GM21515 (cell line): ENCODE results near the gene CENPM.

Experiments
- ATAC-seq: cut with Tn5 transposase; IDR thresholded peaks from one replicate; pipeline ENCODE4 v1.9.1; 2021; ENCODE audit not compliant: unreplicated experiment

CENPM gene

DNA sequence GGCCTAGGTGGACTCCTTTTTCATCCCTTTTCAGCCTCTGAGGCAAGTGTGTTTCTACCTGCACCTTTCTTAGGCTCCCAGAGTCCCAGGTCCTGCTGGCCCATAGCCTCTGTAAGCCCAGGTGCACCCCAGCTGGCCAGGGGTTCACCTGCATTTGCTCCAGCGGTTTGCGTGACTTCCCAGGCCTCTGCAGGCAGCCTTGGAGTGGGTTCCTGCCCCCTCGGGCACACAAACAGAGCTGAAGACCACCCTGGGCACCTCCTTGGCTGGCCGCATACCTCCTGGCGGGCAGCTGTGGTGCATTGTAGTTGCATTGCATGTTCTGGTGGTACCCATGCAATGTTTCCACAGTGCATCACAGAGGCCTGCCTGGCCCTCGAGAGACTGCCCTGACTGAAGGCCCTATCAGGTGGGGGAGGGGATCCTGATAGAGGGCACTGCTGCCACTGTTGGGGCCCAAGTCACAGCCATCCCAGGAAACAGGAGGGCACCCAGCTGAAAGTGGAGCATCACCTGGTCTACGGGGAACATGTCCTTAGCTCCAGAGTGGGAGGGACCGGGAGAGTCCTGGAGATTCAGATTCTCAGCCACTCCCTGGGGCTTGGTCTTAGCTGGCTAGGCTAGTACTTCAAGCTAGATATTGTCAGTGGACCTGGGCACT is 46.2 kb downstream of the CENPM start:
- no peak for ATAC-seq

DNA sequence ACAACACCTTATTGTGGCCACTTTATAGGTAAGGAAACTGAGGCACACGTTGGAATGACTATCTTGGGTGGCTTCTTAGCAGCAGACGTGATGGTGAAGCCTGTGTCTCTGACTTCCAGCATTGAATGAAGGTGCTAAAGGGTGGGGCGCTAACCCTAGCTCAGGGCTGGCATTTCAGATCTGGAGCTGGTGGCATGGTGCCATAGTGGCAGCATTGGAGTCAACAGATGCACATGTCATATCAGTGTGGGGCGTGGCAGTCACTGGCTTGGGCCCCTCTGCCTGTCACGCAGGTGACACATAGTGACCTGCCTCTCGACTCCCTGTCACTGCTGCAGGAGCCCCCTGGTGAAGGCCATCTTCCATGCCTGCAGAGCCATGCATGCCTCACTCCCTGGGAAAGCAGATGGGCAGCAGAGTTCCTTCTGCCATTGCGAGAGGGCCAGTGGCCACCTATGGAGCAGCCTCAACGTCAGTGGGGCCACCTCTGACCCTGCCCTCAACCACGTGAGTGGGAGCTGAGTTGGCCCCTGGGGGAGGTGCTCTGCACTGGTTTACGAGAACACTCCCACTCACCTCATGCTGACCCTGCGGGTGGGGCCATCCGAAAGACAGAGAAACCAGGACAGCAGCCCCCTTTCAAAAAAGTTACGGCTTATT is 46.8 kb downstream of the CENPM start:
- ATAC-seq = no peak

DNA sequence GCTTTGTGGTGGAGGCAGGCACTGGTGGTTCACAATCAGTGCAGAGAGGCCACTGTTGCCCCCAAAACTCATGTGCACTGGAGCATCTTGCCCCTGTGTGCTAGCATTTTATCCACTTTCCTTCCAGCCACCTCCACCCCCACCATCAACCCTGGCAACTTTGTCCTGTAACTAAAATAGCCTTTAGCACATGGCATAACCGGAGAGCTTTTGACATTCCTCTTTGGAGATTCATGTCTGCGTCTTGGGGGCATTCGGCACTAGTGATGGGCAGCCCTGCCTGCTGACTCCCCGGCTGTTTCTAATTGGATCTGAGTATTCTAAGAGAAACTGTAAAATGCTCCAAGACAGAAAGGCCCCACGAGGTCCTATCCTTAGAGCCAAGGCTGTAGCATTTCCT is 47.8 kb downstream of the CENPM start:
- no peak for ATAC-seq

DNA sequence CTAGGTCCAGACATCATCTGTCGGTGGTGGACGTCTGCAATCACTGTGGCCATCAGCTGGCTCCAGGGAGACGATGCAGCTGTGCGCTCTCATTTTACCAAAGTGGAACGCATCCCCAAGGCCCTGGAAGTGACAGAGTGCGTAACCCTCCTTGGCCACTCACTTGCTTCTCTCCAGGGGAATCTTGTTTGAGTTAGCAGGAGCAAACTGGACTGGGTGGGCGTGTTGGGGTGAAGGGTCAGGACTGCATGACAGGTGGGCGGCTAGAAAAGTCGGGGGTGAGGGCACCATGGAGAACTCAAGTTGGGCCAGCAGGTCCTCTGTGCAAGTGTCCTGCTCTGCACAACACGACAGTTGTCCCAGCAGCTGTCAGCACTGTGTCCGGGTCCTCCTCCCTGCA is 48.3 kb downstream of the CENPM start:
- ATAC-seq = no peak

DNA sequence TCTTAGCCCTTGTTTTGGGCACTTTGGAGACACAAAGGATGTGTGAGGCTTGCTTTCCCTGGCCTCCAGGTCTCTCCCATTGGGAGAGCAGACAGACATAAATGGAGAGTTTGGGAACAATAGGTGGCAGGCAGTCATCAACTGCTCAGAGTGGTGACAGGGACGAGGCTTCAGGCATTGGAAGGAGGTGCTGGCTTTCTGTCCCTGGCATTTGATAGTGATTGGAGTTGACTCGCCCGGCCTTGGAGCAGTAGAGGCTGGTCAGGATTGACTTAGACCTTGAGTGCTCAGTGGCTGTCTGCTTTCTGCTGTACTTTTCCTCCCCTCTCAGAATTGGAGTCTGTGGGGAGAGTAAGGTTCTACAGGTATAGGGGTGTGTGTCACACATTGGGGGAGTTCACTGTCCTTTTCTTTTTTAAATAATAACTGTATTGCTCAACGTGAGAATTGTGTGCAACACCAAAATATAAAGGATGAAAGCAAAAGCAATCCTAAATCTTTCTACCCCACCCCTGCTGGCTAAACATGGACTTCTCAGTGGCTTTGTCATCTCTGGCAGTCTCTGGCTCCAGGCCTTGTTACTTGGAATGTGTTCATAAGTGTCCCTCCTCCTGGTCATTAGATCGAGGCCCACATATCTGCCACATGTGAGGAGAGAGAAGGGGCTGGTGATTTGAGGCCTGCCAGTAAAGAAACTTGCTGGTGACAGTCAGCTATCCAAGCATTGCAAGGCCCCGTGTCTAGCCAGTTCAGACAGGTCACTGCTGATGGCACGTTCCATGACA is 53.2 kb downstream of the CENPM start:
- ATAC-seq = no peak

DNA sequence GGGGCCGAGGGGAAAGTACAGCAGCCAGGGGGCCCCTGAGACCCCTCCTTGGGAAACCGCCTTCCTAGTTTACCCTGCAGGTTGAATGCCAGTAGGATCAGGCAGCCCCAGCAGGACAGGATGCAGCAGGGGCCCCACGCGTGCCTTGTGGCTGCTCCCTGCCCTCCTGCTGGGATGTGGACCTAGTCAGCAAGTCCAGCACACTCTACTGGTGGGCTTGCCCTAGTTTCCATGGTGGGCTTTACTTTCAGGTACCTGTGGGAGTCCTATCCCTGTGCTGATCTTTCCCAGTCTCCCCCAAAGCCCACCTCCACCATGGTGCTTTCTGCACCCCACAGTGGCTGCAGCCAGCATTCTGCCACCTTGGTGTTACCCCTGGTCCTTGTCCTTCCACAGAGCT is 54.2 kb downstream of the CENPM start:
- ATAC-seq = no peak

DNA sequence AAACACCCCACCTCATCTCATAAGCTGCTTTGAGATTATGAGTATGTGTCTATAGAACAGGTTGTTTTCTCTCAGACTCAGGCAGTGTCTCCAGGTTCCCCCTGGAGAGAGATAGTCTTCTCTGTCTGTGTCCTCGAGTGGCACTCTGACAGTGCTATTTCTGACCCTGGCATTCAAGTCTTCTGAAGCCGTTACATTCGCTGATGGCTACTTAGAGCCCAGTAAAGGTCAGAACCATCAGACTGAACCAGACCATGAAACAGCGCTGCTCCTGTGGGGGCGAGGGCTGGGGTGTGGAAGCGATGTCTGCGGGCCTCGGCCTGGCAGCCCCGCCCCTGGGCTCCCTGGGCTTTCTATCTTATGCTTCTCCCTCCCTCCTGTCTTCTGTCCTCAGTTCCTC is 55.5 kb downstream of the CENPM start:
- no peak for ATAC-seq
